GM18870 (cell line): ENCODE data around the gene BTNL8.

Experiments used
- ATAC-seq: cut with Tn5 transposase; IDR thresholded peaks from one replicate; pipeline ENCODE4 v1.9.1; 2021; ENCODE audit warnings: moderate library complexity; ENCODE audit not compliant: unreplicated experiment

Gene BTNL8, protein sequence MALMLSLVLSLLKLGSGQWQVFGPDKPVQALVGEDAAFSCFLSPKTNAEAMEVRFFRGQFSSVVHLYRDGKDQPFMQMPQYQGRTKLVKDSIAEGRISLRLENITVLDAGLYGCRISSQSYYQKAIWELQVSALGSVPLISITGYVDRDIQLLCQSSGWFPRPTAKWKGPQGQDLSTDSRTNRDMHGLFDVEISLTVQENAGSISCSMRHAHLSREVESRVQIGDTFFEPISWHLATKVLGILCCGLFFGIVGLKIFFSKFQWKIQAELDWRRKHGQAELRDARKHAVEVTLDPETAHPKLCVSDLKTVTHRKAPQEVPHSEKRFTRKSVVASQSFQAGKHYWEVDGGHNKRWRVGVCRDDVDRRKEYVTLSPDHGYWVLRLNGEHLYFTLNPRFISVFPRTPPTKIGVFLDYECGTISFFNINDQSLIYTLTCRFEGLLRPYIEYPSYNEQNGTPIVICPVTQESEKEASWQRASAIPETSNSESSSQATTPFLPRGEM

DNA sequence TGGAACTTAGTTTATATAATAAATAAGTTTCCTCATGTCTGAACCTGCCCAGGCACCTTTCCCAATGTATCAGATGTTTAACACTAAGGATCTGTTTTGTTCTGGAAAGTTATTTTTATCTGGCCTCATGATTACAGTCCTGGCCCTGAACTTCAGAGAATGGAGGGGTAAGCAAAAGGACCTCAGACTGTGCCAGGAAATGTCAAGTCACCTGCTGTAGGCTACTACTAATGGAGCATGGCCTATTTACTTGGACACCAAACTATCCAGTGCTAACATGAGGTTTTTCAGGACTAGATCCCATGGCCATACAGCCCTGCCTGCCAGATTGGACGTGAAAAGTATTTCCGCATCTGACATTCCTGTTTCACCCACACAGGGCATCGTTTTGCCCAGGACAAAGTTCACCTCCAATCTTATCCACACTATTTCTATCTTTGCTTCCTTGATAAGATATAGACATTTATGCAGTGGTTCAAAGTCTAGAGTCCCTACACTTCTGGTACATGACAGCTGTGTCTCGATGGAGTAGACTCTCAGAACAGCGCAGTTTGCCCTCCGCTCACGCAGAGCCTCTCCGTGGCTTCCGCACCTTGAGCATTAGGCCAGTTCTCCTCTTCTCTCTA lies at the start of gene BTNL8:
TSS of gene BTNL8 (plus strand) at position 539 of the 626 bp plus-strand sequence. CDS start 152 bp downstream, outside the sequence.
- ATAC-seq: no peak

DNA sequence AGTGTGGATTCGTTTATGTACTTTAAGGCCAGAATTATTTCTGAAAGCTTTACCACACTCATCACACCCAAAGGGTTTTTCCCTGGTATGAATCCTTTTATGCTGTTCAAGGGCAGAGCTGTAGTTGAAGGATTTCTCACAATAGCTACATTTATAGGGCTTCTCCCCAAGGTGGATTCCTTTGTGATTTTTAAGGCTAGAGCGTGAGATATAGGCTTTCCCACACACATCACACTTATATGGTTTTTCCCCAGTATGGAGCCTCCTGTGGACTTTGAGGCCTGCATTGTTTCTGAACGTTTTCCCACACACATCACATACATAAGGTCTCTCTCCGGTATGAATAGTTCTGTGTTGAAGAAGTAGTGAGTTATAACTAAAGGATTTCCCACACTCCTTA lies 49.1 kb upstream of the BTNL8 start:
- ATAC-seq: no peak

DNA sequence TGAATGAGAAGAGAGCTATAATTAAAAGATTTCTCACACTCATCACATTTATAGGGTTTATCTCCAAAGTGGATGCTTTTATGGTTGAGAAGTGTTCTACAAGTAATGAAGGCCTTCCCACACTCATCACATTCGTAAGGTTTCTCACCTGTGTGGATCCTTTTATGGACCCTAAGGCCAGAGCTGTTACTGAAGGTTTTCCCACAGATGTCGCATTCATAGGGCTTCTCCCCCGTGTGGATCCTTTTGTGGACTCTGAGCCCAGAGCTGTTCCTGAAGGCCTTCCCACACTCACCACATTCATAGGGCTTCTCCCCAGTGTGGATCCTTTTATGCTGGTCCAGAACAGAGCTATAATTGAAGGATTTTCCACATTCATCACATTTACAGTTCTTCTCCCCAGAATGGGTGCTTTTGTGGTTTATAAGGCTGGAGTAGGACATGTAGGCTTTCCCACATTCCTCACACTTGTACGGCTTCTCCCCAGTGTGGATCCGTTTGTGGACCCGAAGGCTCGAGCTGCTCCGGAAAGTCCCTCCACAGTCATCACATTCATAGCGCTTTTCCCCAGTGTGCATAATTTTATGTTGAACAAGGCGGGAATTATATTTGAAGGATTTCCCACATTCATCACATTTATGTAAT lies 48.4 kb upstream of the BTNL8 start:
- ATAC-seq: no peak

DNA sequence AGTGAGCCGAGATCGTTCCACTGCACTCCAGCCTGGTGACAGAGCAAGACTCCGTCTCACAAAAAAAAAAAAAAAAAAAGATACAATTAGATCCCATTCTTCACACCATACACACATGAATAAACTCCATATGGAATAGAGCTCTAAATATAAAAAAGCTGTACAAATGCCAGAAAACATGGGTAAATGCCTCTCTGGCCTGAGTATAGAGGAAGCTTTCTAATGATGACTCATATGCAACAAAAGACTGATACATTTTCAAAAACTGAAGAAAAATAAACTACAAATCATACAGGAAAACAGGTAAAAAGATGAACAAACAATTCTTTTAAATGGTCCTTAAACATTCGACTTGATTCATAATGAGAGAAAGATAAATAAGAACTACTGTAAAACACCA lies 46.5 kb upstream of the BTNL8 start:
- no peak for ATAC-seq

DNA sequence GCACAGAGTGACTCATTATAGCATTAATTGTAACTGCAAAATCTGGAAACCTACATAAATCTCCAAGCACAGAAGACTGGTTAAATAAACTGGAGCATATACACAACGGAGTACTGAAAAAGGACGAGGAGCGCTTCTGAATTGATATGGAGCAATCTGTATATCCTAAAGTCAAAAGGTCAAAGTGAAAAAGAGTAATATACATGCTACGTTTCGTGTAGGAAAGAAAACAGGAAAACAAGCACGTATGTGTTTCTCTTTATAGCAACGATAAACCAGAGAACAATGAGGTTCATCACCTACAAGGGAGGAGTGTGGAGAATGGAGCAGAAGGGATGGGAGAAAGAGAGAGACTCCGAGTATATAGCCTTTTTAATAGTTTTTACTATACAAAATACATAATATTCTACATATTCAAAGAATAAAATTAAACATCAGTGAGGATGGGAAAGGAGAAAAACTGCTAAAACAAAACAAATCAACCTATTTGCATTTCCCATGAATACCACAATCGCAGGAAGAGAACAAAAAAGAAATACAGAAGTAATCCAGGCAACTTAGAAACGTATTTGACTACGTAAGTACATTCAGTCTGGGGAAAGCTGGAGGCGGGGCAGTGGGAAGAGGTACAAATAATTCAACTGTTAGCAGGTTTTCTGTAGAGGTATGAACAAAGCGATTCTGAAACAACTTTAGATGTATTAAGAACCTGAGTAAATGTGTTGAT lies 45.7 kb upstream of the BTNL8 start:
- ATAC-seq: no peak

DNA sequence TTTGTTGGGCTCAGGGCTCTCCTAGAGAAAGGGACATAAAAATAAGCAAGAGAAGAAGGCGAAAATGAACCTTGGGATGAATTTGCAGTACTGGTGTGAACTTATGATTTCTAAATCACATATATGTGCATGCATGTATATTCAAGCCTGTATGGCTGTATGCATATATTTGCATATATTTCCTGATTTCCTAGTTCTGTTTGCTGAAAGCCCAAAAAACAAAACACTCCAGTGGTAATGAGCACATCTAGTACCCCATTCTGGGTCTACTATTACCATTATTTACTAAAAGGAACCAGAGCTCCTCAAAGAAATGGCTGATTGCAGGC lies 45.1 kb upstream of the BTNL8 start:
- no peak for ATAC-seq

DNA sequence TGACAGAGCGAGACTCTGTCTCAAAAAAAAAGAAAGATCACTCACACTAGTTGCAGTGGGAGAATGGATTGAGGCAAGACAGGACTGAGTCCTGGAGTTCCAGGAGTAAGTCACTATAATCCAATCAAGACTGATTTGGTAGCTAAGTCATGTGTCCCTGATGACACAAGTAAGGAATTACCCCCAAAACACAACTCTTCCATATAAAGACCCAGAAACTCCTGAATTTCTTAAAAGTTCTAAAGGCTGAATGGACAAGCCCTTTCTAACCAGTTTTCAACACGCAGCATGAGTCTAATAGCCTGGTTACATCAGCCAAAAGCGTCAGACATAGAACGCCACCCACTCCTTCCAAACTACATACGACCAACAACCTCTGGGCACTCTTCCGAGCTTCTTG lies 40.4 kb upstream of the BTNL8 start:
- ATAC-seq: no peak

DNA sequence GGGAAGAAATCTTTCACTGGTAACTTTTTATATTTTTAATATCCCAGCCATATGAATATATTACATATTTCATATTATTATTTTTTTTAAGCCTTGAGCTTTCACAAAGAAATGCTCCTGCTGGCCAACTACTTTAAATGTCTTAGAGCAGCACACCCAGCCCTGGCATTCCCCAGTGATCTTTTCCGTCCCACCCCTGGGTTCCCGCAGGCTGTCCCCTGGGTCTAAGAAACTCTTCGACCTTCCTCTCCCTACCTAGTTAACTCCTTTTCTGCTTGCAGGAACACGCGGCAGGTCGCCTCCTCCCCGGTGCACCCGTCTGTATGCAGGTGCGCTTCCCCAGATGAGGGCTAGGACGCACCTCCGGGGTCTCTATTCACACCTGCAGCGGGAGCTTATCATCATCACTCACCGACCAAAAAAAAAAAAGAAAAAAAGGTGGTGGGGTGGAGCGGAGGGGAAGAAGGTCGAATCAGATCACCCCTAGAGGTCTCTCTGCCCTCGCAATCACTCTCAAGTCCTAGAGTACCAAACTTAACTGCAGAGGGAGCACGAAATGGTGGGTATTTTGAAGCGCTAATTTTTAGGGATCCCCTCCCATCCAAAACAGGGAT lies 38.6 kb upstream of the BTNL8 start:
- peak; percentile 46 for ATAC-seq

DNA sequence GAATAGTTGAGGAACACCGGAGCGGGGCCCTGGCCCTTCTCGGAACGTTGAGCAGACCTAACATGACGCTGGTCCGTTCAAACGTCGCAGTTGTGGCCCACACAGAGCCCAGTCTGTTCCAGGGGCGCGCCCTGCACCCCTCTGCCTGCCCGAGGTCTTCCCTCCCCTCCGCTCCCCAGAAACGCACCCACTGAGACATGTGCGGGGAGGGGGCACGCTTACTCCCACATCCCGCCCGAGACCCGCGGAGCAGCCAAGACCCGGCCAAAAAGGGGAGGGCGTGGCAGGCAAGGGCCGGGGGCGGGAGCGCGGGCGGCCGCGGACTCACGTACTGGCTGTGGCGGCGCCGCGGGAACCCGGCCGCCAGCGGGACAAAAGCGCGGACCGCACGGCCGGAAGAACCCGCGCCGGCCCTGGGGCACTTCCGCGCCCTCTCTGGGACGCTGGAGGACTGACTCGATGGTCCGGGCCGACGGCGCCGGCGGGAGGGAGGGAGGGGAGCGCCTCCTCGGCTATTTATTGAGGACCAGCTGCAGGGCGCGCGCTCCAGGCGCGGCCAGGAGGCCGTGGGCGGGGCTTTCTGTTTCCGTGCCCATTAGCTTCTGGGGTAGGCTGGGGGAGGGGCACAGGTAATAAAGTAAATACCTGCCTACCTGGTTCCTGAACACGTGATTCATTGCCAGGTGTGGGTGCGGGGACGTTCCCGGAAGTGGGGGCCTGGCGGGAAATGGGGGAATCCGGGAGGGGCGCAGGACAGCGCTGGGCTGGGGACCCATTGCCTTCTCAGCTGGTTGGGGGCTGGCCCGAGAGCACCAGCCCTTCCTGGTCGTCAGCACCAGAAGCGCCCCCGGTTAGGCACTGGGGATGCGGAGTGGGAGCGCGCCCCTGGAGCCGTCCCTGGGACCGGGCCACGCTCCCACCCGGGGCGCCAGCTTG lies 37.8 kb upstream of the BTNL8 start, which contains the start of gene ZFP62:
TSS of gene ZFP62 (minus strand) at position 390 of the 936 bp plus-strand sequence. CDS start at position 333, 57 bp downstream.
- ATAC-seq: peak; percentile 59

DNA sequence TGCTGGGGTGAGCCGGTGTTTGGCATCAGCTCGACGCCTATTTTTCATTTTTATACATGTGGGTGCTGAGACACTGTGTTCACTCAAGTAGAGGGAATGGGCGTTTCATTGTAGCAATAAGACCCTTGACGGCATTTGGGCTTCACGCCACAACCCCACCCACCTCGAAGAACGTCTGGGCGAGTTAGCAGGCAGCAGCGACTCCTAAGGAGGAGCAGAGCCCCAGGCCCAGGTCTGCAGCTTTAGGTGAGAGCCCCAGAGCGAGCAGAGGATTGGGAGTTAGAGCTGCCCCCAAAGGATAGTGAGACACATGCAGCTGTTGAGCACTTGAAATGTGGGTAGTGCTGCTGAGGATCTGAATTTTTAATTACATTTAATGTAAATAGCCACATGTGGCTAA lies 36.3 kb upstream of the BTNL8 start:
- ATAC-seq: no peak

DNA sequence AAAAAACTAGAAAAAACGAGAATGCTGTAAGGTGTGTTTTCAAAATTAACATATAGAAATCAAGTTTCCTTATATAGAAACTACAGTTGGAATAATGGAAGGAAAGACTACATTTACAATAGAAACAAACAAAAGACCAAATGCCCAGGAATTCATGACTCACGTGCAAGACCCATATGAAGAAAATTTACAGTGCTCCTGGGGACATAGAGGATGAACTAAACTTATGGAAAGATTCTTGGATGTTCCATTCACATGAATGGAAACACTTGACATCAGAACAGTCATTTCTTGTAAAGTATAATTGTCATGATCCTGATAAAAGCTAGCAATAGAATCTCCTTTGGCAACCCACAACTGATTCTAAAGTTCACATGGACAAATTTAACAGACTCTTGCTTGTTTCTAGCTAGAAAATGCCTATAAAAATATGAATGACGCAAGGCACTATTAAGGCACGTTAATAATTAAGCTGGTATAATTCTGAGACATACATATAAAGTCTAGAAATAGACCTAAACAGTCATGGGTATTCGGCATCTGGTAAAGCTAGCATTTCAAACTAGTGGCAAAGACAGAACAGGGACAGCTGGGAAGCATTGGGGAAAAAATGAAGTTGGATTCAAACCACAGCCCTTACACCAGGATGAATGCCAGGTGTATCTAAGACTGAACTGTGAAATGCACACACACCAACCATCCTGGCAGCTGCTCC lies 32.8 kb upstream of the BTNL8 start:
- ATAC-seq: no peak

DNA sequence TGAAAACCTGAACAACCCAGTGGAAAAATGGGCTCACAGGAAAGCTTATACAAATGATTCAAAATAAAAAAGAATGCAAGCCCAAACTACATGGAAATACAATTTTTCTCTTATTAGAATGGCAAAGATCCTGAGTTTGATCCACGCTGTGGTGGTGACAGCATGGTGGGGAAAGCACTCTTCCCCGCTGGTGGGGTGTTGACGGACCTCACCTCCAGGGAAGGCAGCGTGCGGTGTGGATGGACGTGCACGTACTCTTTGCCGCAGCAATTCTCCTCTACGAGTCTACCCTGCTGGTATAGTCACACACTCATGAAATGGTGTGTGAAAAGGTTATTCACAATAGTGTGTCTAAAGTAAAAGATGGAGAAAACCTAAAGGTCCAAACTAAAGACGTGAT lies 32.0 kb upstream of the BTNL8 start:
- no peak for ATAC-seq

DNA sequence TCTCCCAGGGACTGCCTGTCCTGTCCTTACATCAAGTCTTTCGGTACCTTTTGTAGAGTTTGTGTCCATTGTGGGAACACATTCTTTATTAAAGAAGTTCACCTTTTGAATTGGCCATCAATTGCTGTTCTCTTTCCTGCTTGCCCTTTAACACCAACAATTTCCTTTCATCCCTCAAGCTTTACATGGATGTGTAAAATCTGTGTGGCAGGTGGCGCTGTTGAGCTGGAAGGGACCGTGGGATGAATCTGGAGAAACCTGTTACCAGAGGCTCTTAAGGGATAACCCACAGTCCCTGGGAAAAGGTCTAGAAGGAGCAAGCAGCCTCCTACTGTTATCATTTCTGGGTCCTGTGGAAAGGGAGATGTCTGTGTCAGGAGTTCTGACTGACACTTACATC lies 30.0 kb upstream of the BTNL8 start:
- ATAC-seq: no peak

DNA sequence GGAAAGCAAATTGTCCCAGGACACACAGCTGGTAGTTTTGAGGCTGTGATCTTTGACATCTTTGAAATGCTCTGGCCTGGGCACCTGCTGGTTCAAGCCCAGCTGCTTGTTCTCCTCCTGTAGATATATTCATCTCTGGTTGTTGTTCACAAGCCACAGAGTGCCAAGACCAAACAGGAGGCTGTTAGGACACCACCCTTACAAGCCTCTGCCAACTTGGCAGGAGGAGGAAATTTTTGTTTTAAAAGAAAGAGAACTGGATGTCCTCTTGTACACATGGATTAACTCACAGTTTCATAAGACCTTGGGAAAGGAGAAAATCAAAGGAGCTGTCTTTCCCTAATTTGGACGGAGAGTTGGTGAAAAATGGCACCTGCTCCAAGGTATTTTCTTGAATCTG lies 29.4 kb upstream of the BTNL8 start:
- ATAC-seq: no peak

DNA sequence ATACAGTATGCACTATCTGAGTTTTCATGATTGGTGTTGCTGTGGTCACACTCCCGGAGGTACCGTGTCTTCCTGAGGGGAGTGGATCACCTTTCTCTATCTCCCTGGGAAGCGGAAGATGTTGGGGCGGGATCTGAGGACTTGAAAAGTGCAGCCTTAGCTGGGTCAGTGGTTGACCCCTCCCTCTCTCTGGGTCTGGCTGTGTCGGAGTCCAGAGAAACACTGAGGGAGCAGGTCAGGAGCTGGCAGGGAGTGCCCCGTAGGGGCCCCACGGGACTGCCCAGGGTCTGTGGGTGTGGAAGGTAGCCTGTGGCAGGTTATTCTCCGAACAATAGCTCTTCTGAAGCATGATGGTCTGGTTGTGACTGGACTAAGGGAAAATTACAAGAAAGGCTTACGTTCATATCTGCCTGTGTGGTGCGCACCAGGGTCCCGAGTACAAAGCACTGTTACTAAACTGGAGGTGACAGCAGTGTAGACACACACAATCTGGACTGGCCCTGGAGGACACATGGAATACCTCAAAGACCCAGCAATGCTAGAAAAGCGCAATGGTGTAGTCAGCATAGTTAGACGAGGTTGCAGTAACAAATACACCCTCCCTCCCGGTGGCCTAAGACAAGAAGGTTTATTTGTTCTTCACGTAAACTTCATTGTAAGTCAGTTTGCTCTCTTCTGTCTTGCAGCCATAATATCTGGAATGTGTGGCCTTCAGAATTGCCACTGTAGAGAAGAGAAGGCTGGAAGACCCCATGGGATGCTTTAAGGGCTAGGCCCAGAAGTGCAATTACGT lies 28.5 kb upstream of the BTNL8 start:
- ATAC-seq: no peak

DNA sequence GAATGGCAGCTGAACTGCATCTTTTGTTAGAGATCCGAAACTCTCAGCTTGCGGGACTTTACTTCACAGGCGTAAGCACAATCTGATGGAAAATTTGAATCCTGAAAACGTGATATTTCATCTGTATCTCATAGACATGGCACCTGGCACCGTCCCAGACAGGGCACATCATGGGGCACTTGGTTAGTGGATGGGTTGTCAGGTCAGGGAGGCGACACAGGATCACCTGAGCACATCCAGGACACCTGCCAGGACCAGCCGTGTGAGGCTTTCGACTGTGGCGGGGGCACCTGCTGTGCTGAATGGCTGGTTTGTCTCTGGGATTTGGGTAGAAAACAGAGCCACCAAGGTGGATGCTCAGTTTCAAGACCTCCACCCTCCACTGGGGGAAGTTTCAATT lies 26.5 kb upstream of the BTNL8 start:
- no peak for ATAC-seq

DNA sequence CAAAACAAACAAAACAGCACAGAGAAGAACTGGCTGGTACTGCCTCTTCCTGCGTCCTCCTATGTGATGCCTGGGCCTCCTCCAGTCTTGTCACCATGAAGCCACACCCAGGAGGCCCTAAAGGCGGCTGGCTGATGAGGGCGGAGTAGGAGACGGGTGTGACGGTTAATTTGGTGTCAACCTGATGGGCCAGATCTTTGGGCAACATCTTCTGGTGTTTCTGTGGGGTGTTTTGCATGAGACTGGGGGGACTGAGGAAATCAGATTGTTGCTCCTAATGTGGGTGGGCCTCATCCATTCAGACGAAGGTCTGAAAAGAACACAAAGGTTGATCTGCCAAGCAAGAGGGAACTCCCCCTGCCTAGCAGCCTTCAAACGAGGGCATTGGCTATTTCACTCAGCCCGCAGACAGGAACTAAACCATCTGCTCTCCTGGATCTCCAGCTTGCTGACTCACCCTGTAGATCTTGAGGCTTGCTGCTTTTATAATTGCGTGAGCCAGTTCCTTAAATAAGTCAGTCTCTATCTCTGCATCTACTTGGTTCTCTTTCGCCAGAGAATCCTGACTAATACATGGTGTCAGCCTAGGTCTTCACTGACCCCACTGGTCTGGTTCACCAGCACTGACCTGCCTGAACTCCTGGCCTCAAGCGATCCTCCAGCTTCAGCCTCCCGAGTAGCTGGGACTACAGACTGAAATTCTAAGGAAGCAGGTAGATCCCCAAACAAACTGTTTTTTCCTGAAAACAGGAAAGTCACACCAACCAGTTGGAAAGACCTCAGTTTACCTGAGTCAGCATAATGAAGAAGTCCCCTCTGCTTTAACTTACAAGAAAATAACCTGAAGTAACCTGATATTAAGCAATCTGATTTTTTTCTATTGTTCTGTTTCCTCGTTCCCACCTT lies 25.1 kb upstream of the BTNL8 start:
- no peak for ATAC-seq
